ENCODE measurements around the gene SPAG8. TPM values are rescaled to one million over a fixed set of nuclear protein-coding genes. Genes with fewer than 3 reads are reported as not detected.

The SPAG8 gene
- total and polyA plus RNA-seq, 5 experiments from 2014 or later = 0.17 to 8.9 (median 2.2) TPM

DNA sequence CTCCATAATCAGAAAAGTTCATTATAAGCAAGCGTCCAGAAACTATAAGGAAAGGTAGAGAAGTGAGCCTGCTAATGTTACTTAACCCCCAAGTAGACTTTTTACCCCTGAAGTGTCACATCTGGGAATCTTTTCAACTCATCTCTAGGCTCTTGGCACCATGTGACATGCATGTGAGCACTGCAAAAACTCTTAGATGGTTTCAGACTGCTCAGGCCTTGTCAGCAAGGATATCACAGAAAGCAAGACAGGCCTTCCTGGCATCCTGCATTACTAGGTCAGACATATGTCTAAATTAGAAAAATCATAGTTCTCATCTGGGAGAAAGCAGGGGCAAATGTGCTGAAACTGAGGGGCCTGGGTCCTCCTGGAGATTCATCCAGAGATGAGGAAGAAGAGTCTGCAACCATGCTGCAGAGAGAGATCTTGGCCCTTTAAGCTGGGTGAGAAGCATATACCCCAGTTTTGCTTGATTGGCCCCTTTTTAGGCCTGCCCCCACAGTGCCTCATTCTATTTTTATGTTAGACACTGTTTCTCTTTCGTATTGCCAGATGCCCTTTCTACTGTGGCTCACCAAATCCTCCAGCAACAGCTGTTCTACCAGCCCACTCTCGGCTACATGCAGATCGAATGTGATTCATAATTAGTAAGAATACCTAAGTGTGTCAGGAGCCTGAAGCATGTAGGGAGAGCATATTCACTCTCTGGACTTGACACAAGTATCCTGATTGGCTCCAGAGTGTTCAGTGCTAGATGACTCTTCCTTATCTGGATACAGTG is 35.9 kb upstream of the SPAG8 start:
- H3K27me3 Mint-ChIP-seq = no peaks in the 10 kb centered on the region
- no peak for DNase-seq
- H3K27ac Mint-ChIP-seq = no peak overlapping the region
- POLR2A ChIA-PET = interaction anchor here (0.6 kb wide), 1 partner anchor 10 kb away, joined by 3 read pairs; no protein-coding TSS in a partner anchor
- ATAC-seq = no peak
- H3K4me1 Mint-ChIP-seq = peaks cover 10 to 48% (median 22%) of the 10 kb centered on the region in 4 donors
- no peaks in the 10 kb centered on the region for H3K9me3 Mint-ChIP-seq
- peak overlapping the region in 1 of 10 donors; percentile 20 for H3K4me3 Mint-ChIP-seq
- H3K36me3 Mint-ChIP-seq = peaks cover 5 to 17% (median 6%) of the 10 kb centered on the region in 3 donors

DNA sequence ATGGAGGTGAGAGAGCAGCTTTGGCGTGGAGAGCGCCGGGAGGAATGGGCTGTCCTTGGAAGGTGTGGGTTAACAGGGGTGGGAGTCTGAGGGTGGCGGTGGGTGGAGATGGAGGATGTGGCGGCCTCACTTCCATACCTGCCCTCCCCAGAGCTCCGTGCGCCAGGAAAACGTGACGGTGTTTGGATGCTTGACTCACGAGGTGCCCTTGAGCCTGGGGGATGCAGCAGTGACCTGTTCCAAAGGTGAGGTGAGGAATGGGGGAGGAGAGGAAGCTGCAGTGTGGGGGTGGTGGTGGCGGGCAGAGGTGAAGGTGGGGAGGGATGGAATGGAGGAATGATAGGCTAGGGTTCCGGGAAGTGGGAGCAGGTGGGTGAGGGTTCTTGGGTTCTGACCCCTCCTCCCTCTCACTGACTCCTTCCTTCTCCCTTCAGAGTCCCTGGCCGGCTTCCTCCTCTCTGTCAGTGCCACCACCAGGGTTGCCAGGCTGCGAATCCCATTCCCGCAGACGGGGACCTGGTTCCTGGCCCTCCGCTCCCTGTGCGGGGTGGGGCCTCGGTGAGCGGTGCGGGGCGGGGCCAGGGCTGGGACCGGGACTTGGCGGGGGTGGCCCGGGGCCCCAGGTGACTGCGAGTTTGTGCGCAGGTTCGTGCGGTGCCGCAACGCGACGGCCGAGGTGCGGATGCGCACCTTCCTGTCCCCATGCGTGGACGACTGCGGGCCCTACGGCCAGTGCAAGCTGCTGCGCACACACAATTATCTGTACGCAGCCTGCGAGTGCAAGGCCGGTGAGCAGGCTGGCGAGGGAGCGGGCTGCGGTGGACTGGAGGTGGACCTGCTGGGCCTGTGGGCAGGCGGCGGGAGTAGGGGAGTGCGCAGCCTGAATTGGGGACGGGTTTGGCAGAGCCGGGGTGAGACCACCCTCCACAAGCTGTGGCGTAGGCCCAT is 34.0 kb upstream of the SPAG8 start:
- no peaks in the 10 kb centered on the region for H3K27me3 Mint-ChIP-seq
- peak overlapping the region in 6 of 10 donors; percentile 46 to 78 (median 57) for H3K4me3 Mint-ChIP-seq

DNA sequence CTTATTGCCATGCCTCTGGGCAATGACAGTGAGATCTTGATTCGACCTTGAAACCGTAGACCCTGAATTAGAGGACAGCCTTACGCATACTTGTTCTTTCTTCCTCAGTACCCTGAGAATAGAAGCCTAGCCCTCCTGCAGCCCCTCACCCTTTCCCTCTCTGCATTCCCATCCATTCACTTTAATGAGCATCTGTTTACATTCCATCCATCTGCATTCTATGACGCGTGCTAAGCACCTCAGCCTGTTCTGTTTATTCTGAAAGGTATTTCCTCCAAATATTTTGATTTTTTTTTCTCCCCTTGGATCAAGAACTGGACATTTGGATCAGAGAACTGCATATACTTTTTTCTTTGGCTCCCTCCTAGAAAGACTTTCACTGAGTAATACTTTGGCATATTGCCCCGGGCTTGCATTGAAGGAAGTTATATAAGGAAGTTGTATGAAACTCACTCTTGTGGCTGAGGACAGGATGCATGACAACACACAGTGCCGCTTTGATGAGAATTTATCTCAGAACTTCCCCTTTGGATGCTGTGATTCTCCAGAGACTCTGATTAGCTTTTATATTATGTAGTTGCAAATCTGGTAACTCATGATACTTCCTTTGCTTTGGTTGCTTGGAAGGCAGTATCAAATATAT is 32.7 kb upstream of the SPAG8 start:
- ATAC-seq = peak; percentile 97 to 98
- DNase-seq = peak in 9 of 10 donors; percentile 35 to 79 (median 50)
- Mint-ChIP-seq H3K27me3 (no peaks in the 10 kb centered on the region), H3K27ac (peak overlapping the region in 9 of 10 donors; percentile 0 to 73 (median 52)), H3K4me1 (peaks cover 14 to 63% (median 23%) of the 10 kb centered on the region in 4 donors), H3K36me3 (peaks cover 5 to 14% (median 6%) of the 10 kb centered on the region in 3 donors), H3K4me3 (peak overlapping the region in 4 of 10 donors; percentile 0 to 78 (median 52)), H3K9me3 (no peaks in the 10 kb centered on the region)
- POLR2A ChIA-PET = interaction anchor here (0.5 kb wide), 1 partner anchor 1174 kb away, joined by 4 read pairs; no protein-coding TSS in a partner anchor

More for the DNA sequence above, 34.0 kb upstream of the SPAG8 start:
- no peak for ATAC-seq
- POLR2A ChIA-PET = interaction anchor here (1.1 kb wide), 1 partner anchor 32 kb away, joined by 3 read pairs; the partner anchor contains the start of gene HINT2
- Mint-ChIP-seq H3K4me1 (peaks cover 10 to 56% (median 23%) of the 10 kb centered on the region in 4 donors), H3K9me3 (no peaks in the 10 kb centered on the region), H3K27ac (peak overlapping the region in 8 of 10 donors; percentile 1 to 79 (median 64)), H3K36me3 (peaks cover 5 to 17% (median 6%) of the 10 kb centered on the region in 3 donors)
- no peak for DNase-seq

DNA sequence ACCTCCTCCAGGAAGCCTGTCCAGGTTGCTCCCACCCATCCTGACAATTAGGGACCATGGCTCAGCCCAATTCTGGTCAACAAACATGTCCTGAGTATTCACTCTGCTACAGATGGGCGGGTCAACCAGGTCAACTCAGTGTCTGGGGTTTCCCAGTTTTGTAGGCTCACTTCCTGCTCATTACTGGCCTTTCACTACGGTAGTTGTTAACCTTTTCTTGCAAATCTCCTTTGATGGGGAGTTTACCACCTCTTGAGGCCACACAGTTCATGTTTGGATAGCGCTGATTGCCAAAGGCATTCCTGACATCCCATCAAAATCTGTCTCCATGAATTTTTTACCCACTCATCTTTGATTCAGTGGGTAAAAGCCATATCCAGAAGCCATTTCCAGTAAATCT is 30.7 kb upstream of the SPAG8 start:
- Mint-ChIP-seq H3K4me3 (no peak overlapping the region), H3K4me1 (peaks cover 14 to 54% (median 23%) of the 10 kb centered on the region in 4 donors), H3K36me3 (peaks cover 1 to 10% (median 2%) of the 10 kb centered on the region in 3 donors), H3K27ac (no peak overlapping the region), H3K9me3 (no peaks in the 10 kb centered on the region), H3K27me3 (no peaks in the 10 kb centered on the region)
- POLR2A ChIA-PET = no interaction called here
- DNase-seq = no peak
- no peak for ATAC-seq

DNA sequence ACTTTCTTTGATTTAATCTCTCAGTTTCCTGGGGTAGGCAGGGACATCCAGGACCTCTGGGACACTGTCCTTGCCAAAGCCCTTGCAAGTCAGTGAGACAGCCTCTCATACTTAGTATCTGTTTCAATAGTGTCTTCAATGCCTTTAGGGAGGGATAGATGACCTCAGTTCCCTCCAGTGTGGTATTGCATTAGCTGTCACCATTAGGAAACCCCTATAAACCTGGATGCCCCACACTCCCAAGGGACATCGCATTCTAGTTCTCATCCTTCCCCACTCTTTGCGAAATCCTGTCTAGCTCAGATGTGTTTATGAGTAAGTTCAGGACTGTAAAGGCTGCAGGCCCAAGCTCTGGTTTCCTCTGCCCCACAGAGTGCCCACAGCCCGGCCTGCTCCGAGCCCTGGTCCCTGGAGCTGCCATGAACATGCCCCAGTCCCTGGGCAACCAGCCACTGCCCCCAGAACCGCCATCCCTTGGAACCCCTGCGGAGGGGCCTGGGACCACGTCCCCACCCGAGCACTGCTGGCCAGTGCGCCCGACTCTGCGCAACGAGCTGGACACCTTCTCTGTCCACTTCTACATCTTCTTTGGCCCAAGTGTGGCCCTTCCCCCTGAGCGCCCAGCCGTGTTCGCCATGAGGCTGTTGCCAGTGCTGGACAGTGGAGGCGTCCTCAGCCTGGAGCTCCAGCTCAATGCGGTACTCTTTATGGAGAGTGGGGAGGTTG is 30.1 kb upstream of the SPAG8 start:
- no peak overlapping the region for H3K4me3 Mint-ChIP-seq

DNA sequence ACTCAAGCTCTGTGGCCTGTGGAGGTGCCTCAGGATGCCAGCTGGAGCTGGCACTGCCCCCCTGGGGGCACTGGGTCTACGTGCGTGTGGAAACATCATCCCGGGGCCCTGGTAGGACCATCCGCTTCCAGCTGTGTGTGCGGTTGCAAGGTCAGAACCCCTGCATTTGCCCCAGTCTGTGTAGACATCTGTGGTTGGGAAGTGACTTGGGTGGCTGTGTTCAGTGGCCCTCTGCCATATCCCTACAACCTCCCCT is 29.5 kb upstream of the SPAG8 start:
- H3K4me3 Mint-ChIP-seq = no peak overlapping the region
- peaks cover 17 to 43% (median 22%) of the 10 kb centered on the region in 4 donors for H3K4me1 Mint-ChIP-seq
- H3K27ac Mint-ChIP-seq = no peak overlapping the region

More for the DNA sequence above, 30.1 kb upstream of the SPAG8 start:
- H3K4me1 Mint-ChIP-seq = peaks cover 14 to 49% (median 23%) of the 10 kb centered on the region in 4 donors
- peaks cover 0 to 4% (median 0%) of the 10 kb centered on the region in 3 donors for H3K36me3 Mint-ChIP-seq
- H3K9me3 Mint-ChIP-seq = no peaks in the 10 kb centered on the region
- no peak overlapping the region for H3K27ac Mint-ChIP-seq
- no peak for DNase-seq
- no peaks in the 10 kb centered on the region for H3K27me3 Mint-ChIP-seq
- POLR2A ChIA-PET = no interaction called here
- ATAC-seq = no peak

DNA sequence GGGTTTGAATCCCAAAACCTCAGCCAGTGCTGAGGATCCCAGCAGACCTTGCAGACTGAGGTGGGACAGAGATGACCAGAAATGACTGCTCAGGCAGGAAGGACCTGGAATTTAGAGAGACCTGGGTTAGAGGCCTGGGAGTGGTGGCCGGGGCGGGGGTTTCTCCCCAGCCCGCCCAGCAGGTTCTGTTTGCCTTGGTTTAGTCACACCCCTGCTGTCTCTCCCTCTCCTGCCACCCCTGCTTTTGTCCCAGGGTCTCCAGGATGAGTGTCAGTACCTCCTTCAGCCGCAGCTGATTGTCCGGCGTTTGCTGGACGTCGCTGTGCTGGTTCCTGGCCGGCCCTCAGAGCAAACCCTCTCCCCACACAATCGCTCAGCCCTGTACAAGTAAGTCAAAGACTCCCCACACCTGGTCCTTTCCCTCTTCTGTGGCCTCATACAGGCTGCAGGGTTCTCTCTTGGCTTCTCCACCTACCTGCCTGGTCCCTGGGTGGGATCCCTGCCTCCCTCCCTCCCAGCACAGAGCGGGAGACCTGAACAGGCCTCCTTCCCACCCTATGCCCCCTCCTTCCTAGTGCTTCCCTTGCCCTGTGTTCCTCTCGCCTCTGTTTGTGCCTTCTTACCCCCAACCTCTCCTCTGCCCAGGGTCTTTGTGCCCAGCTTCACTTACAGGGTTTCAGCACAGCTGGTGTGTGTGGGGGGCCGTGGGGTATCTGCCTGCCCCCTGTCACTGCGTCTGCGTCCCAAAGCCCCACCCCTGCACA is 29.0 kb upstream of the SPAG8 start:
- peaks cover 17 to 42% (median 22%) of the 10 kb centered on the region in 4 donors for H3K4me1 Mint-ChIP-seq
- H3K27ac Mint-ChIP-seq = no peak overlapping the region
- ATAC-seq (no peak), DNase-seq (no peak)
- no peaks in the 10 kb centered on the region for H3K36me3 Mint-ChIP-seq
- POLR2A ChIA-PET = no interaction called here
- H3K9me3 Mint-ChIP-seq = no peaks in the 10 kb centered on the region
- H3K27me3 Mint-ChIP-seq = no peaks in the 10 kb centered on the region
- H3K4me3 Mint-ChIP-seq = no peak overlapping the region

More for the DNA sequence above, 29.5 kb upstream of the SPAG8 start:
- no peak for ATAC-seq
- Mint-ChIP-seq H3K36me3 (no peaks in the 10 kb centered on the region), H3K9me3 (no peaks in the 10 kb centered on the region), H3K27me3 (no peaks in the 10 kb centered on the region)
- POLR2A ChIA-PET = no interaction called here
- DNase-seq = no peak

DNA sequence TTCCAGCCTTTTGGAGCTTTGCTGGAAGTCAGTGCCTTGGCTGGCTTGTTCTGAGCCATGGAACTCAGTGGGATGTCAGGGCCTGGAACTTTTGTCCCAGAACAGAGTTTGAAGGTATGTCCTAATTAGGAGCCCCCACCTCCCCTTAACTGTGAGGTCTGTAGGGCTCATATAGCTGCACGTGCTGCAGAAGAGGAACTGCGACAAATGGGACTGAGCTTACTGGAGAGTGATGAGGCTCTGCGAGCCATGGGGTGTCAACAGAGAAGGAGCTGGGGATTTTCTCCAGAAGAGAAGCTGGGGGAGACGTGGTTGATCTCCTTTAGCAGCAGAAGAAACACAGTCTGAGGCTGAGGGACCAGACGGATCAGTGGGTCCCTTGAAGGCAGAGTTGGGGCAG is 27.9 kb upstream of the SPAG8 start:
- Mint-ChIP-seq H3K27ac (no peak overlapping the region), H3K4me1 (peaks cover 9 to 33% (median 13%) of the 10 kb centered on the region in 4 donors), H3K36me3 (no peaks in the 10 kb centered on the region), H3K9me3 (no peaks in the 10 kb centered on the region), H3K4me3 (no peak overlapping the region), H3K27me3 (no peaks in the 10 kb centered on the region)
- ATAC-seq (no peak), DNase-seq (no peak)
- POLR2A ChIA-PET = no interaction called here

DNA sequence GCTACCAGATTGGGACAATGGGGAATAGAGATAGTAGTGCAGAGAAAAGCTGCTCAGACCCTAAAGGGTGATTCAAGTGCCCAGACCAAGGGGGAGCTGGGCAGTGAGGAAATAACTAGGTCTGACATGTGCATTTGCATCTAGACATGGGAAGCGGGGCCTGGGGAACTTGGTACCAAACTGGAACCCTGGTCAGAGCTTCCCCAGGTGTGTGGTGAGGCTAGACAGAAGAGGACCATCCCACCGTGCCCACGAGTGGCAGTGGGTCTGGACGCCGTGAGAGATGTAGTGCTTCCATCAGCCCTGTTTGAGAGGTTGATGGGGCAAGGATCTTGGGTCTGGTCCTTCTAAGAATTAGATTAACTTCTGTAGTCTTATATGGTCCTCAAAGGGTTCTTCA is 24.5 kb upstream of the SPAG8 start:
- ATAC-seq (no peak), DNase-seq (no peak)
- no peaks in the 10 kb centered on the region for H3K9me3 Mint-ChIP-seq
- peaks cover 6 to 31% (median 13%) of the 10 kb centered on the region in 4 donors for H3K4me1 Mint-ChIP-seq
- H3K27ac Mint-ChIP-seq = peak overlapping the region in 2 of 10 donors; percentile 29 to 52
- POLR2A ChIA-PET = no interaction called here
- H3K4me3 Mint-ChIP-seq = no peak overlapping the region
- no peaks in the 10 kb centered on the region for H3K27me3 Mint-ChIP-seq
- no peaks in the 10 kb centered on the region for H3K36me3 Mint-ChIP-seq

DNA sequence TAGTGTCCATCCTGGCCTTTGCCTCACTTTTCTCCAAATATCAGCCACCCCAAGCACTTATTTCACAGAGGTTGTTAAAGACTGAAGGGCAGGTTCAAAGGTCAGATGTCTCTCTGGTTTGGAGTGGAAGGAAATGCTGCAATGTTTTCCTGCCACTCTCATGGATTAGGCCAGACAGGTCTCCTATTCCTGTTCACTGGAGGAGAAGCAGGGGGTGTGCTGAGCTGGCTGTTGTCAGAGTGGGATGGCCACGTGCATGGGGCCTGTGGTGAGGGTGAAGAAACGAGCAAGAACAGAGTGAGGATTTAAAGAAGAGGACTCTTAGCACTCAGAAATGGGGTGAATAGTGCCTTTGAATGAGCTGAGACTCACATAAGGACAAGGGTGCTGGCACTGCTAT is 23.7 kb upstream of the SPAG8 start:
- peaks cover 14 to 36% (median 19%) of the 10 kb centered on the region in 4 donors for H3K4me1 Mint-ChIP-seq
- POLR2A ChIA-PET = no interaction called here
- H3K36me3 Mint-ChIP-seq = no peaks in the 10 kb centered on the region
- no peaks in the 10 kb centered on the region for H3K27me3 Mint-ChIP-seq
- no peak overlapping the region for H3K4me3 Mint-ChIP-seq
- ATAC-seq (no peak), DNase-seq (no peak)
- H3K27ac Mint-ChIP-seq = peak overlapping the region in 3 of 10 donors; percentile 1 to 76 (median 3)
- no peaks in the 10 kb centered on the region for H3K9me3 Mint-ChIP-seq

DNA sequence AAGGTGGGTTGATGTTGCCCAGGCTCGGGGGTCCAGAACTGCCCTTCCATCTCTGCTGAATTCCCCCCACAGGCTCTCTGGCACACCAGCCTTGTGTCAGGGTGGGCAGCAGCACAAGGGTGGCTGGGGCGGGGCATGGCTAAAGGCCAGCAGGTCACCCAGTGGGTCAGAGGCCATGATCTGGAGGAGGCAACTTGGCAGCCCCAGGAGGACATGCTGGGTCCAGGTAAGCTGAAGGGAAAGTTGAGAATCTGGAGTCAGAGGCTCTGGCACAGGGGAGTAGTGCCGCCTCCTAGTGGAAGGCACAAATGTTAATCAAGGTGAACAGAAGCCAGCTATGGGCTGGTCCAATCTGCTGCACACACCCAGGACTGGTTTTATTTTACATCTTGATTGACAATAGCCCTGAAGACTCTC is 23.2 kb upstream of the SPAG8 start:
- H3K4me1 Mint-ChIP-seq = peaks cover 18 to 38% (median 23%) of the 10 kb centered on the region in 4 donors
- no peaks in the 10 kb centered on the region for H3K36me3 Mint-ChIP-seq
- no peaks in the 10 kb centered on the region for H3K9me3 Mint-ChIP-seq
- H3K4me3 Mint-ChIP-seq = no peak overlapping the region
- DNase-seq (no peak), ATAC-seq (peak in 1 of 2 donors; percentile 33)
- H3K27me3 Mint-ChIP-seq = no peaks in the 10 kb centered on the region
- POLR2A ChIA-PET = no interaction called here
- H3K27ac Mint-ChIP-seq = no peak overlapping the region

Data from naive thymus-derived CD8-positive, alpha-beta T cell (primary cell).